Lower leg skin (tissue), 3 donors: ENCODE results near the gene EXOC6B.

Experiments used
- CTCF ChIP-seq, 3 donors: fragments of 450-650 bp; IDR thresholded peaks; one replicate each; pipeline ENCODE4 v1.5.1; 2016; ENCODE audit warnings: antibody characterized with exemption in 3 of 3, mild to moderate bottlenecking in 3 of 3, moderate library complexity in 2 of 3
- POLR2A ChIP-seq, 2 donors: fragments of 450-650 bp; IDR thresholded peaks; one replicate each; pipeline ENCODE4 v1.6.1; 2016 to 2017; ENCODE audit warnings: antibody characterized with exemption in 2 of 2, mild to moderate bottlenecking in 1 of 2, moderate library complexity in 1 of 2

- no peak for TF ChIP-seq CTCF (IDR thresholded peaks at IDR 0.05)
- no peak for TF ChIP-seq POLR2A (IDR thresholded peaks at IDR 0.05)
These were observed 20.6 kb upstream of the EXOC6B start for GRCh38 chr2:72846171-72847095.
